A673 (cell line): Measurements from ENCODE around the gene CTDSP2.

ENCODE experiments used
- CTCF ChIP-seq: fragments of 300-800, 200-600 bp; sonication (generic); conservative IDR thresholded peaks from 2 replicates; pipeline ENCODE4 v1.5.1; 2017; ENCODE audit warnings: low read depth, mild to moderate bottlenecking, antibody characterized with exemption, low read length, moderate library complexity, mixed read lengths
- EZH2 ChIP-seq: fragments of 200-600 bp; sonication (generic); IDR thresholded peaks from 2 replicates; pipeline ENCODE4 v1.6.1; 2017; ENCODE audit warnings: borderline replicate concordance, low read depth, mild to moderate bottlenecking, mixed read lengths, antibody characterized with exemption, low read length; ENCODE audit not compliant: poor library complexity, severe bottlenecking

DNA sequence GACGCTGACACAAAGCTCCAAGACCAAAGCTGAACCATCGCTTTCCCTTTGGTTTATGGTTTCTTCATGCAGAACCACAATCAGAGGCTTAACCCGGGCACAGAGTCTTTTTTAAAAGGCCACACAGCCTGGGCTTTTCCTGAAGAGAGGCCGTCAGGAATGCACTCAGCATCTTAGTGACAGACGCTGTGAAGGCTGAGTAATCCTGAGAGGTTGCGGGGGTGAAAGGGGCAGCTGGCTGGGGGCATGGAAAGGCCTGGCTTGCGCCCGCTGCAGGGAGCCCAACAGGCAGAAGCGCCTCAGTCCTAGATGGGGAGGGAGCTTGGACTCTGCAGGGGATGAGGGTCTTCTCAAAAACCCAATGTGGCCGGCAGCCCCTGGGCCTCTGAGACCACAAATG is 13.6 kb downstream of the CTDSP2 start:
- TF ChIP-seq CTCF (no peak), EZH2 (no peak)
